Gastrocnemius medialis (tissue), 4 donors: ENCODE measurements around the gene ZBTB7C.

ENCODE experiments used
- POLR2A ChIP-seq, 2 donors: fragments of 450-650 bp; IDR thresholded peaks; one replicate each; pipeline ENCODE4 v1.6.1; 2017; ENCODE audit warnings: antibody characterized with exemption in 2 of 2, mild to moderate bottlenecking in 2 of 2, moderate library complexity in 2 of 2
- TF ChIP-seq, protein P1 (sequence below), 5 experiments: fragments of 450-650 bp in 3 of 5; fragments of 200-600 bp in 2 of 5; sonication (generic) in 2 of 5; IDR thresholded peaks in 4 of 5; conservative IDR thresholded peaks in 1 of 5; 1 replicate in 4 of 5; 2 replicates in 1 of 5; pipeline ENCODE4 v1.5.1; 2016 to 2019; ENCODE audit warnings: antibody characterized with exemption in 5 of 5, mild to moderate bottlenecking in 3 of 5, moderate library complexity in 3 of 5

DNA sequence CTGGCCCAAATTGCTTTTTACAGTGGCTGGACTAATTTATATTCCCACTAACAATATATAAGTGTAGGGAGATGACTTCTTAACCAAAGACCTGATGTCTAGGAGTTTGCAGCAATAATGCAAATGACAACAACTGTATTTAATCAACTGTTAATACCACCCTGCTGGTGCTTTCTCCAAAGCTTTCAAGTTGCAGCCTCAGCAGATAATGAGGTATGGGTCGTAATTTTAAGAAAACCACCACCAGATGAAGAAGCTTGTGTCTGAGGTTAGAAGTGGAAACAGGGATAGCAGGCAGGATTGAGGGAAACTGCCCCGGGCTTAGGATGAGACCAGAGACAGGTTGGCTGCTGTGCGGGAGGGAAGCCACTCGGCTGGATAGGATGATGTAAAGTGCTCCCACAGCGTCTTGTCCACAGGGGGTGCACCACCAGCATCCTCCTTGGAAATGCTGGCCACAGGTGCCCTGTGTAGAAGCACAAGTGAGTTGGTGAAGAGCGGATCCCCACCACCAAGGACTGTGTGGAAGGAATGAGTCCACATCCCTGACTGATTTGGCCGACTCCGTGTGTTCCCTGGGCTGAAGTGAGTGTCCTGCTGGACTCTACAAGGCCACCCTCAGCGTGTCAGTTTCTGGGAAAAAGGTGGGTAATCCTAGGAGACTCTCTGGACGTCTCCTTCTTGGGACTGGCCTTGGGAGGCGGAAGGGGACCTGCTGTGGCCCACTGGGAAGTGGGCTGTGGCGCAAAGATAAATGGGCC, 402.6 kb downstream of the ZBTB7C start:
- TF ChIP-seq, protein P1, sequence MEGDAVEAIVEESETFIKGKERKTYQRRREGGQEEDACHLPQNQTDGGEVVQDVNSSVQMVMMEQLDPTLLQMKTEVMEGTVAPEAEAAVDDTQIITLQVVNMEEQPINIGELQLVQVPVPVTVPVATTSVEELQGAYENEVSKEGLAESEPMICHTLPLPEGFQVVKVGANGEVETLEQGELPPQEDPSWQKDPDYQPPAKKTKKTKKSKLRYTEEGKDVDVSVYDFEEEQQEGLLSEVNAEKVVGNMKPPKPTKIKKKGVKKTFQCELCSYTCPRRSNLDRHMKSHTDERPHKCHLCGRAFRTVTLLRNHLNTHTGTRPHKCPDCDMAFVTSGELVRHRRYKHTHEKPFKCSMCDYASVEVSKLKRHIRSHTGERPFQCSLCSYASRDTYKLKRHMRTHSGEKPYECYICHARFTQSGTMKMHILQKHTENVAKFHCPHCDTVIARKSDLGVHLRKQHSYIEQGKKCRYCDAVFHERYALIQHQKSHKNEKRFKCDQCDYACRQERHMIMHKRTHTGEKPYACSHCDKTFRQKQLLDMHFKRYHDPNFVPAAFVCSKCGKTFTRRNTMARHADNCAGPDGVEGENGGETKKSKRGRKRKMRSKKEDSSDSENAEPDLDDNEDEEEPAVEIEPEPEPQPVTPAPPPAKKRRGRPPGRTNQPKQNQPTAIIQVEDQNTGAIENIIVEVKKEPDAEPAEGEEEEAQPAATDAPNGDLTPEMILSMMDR (IDR thresholded peaks at IDR 0.05 in 4 of 5, conservative IDR thresholded peaks at IDR 0.05 in 1 of 5): no peak
- TF ChIP-seq POLR2A (IDR thresholded peaks at IDR 0.05): no peak
